Mucosa of stomach (tissue), 1 donor: ENCODE results near the gene PTHLH.

Experiments used
- H3K27me3 ChIP-seq: one replicate; pipeline ENCODE4 v1.7.0; 2013; ENCODE audit warnings: mild to moderate bottlenecking, low read length; ENCODE audit not compliant: control insufficient read depth, insufficient read depth
- H3K36me3 ChIP-seq: one replicate; pipeline ENCODE4 v1.7.0; 2013; ENCODE audit warnings: low read length; ENCODE audit not compliant: control insufficient read depth, insufficient read depth
- H3K4me1 ChIP-seq: one replicate; pipeline ENCODE4 v1.7.0; 2013; ENCODE audit warnings: mild to moderate bottlenecking, low read length; ENCODE audit not compliant: control insufficient read depth, insufficient read depth
- H3K4me3 ChIP-seq: one replicate; pipeline ENCODE4 v1.7.0; 2013; ENCODE audit warnings: low read length
- H3K9ac ChIP-seq: one replicate; pipeline ENCODE4 v1.7.0; 2013; ENCODE audit warnings: mild to moderate bottlenecking, low read length, moderate library complexity
- H3K9me3 ChIP-seq: one replicate; pipeline ENCODE4 v1.7.0; 2013; ENCODE audit warnings: mild to moderate bottlenecking, low read length, moderate library complexity; ENCODE audit not compliant: control insufficient read depth
- donor health status: Pancreatic carcinoma.

The PTHLH gene

DNA sequence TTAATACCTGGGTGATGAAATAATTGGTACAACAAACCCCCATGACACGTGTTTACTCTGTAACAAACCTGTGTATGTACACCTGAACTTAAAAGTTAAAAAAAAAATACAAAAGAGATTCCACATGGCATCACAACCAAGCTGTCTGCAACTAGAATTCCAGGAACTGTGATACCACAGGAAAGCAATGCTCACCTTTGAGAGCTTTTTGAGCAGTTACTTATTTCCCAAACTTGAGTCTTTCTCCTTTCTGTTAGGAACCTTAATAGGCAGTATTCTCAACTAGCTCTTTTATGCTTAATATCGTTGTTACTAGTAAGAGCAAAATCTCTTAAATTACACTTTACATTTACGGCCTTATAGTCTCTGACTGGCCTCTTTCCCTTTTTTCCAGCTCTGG lies 15.2 kb downstream of the PTHLH start:
- no peak overlapping the region for H3K4me3 ChIP-seq
- no peaks in the 10 kb centered on the region for H3K9me3 ChIP-seq
- peaks cover 5% of the 10 kb centered on the region for H3K27me3 ChIP-seq
- H3K36me3 ChIP-seq: no peaks in the 10 kb centered on the region
- H3K9ac ChIP-seq: no peak overlapping the region
- no peaks in the 10 kb centered on the region for H3K4me1 ChIP-seq

DNA sequence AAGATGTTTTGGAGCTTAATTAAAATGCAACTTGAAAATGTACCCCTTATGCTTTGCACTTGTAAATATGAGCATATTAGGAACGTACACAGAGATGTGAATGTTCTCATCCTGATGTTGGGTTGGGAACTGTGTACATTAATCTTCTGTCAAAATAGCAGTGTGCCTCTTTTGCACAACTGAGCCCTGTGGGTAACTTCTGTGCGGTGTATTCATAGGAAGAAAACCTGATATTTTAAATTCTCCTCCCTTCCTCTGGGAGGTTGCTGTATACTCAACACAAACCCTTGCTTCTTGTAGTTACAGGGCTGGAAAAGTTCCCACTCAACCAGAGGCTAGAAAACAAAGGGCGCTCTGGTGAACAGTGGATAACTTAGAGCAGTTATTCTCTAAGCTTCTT lies 18.7 kb downstream of the PTHLH start:
- Histone ChIP-seq H3K9ac (no peak overlapping the region), H3K36me3 (no peaks in the 10 kb centered on the region), H3K9me3 (no peaks in the 10 kb centered on the region), H3K4me1 (no peaks in the 10 kb centered on the region), H3K4me3 (no peak overlapping the region), H3K27me3 (peaks cover 4% of the 10 kb centered on the region)

DNA sequence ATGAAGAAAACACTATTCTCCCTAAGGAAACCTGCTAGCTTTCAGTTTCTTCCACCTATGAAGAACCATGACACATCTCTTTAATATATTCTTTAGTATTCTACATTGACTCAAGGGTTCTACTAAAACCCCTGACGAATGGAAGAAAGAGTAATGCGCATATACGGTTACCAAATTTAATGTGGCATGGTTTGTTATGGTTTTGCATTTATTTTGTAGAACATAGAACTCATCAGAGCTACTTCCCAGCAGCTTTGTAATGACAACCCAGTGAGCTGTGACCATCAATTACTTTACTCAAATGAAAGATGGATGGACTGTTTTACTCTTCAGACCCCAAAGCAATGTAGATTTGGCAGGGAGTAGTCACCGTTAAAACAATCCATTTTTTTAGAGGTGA lies 19.2 kb downstream of the PTHLH start:
- Histone ChIP-seq H3K27me3 (no peaks in the 10 kb centered on the region), H3K36me3 (no peaks in the 10 kb centered on the region), H3K9ac (no peak overlapping the region), H3K9me3 (no peaks in the 10 kb centered on the region), H3K4me3 (no peak overlapping the region), H3K4me1 (no peaks in the 10 kb centered on the region)

DNA sequence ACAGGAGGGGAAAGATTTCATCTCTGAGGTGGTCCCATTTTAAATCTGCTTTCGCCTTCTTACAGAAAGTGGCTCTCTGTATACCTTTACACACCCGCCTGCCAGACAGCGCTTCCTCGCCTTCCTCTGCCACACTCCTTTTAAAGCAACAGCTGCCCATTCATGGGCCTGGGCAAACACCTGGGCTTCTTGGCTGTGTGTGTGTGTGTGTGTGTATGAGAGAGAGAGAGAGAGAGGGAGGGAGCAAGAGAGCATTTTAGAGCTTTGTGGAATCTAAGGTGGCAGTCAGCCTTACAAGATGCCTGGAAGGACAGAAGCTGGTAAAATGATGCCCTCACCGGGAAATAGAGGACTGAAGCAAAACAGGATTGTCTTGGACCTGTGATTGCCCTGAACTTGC lies 20.0 kb downstream of the PTHLH start:
- no peaks in the 10 kb centered on the region for H3K36me3 ChIP-seq
- H3K9me3 ChIP-seq: no peaks in the 10 kb centered on the region
- H3K9ac ChIP-seq: no peak overlapping the region
- no peaks in the 10 kb centered on the region for H3K27me3 ChIP-seq
- H3K4me1 ChIP-seq: no peaks in the 10 kb centered on the region
- H3K4me3 ChIP-seq: no peak overlapping the region

DNA sequence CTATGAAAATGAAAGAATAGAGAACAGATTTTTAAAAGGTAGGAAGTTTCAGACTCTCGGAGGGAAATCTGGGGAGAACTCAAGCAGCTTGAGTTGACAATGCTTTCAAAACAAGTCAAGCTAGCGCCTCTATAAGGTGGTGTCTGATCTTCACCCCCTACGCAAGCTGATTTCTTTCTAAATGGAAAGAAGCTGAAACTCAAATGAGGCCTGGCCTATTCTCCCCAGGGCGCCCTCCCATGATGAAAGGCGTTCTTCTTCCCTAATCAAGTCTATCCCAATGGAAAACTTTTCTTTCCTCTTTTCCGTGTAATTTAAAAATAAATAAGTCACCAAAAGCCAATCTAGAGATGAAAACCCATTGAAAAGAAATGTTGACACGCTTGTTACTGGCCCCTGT lies 20.6 kb downstream of the PTHLH start:
- H3K9me3 ChIP-seq: no peaks in the 10 kb centered on the region
- H3K36me3 ChIP-seq: no peaks in the 10 kb centered on the region
- H3K4me1 ChIP-seq: no peaks in the 10 kb centered on the region
- H3K4me3 ChIP-seq: no peak overlapping the region
- H3K27me3 ChIP-seq: no peaks in the 10 kb centered on the region
- no peak overlapping the region for H3K9ac ChIP-seq

DNA sequence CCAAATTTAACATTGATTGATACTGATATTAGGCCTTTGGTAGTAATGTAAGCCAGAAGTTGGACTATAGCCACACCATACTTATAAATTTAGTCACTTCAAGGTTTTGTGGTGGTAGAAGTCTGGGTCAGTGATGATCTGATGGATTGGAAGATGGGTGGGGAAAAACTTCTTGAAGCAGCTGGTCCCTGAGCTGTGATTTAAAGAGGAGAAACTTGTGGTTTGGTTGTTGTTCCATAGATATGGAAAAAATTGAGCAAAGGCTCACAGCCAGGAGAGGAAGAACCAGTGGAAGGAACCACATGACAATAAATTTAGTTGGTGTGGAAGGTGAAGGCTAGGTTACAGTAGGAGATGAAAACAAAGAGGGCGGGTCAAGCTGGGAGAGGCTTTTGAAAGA lies 26.1 kb downstream of the PTHLH start:
- Histone ChIP-seq H3K9me3 (no peaks in the 10 kb centered on the region), H3K27me3 (no peaks in the 10 kb centered on the region), H3K4me3 (no peak overlapping the region), H3K9ac (no peak overlapping the region), H3K4me1 (no peaks in the 10 kb centered on the region), H3K36me3 (no peaks in the 10 kb centered on the region)

DNA sequence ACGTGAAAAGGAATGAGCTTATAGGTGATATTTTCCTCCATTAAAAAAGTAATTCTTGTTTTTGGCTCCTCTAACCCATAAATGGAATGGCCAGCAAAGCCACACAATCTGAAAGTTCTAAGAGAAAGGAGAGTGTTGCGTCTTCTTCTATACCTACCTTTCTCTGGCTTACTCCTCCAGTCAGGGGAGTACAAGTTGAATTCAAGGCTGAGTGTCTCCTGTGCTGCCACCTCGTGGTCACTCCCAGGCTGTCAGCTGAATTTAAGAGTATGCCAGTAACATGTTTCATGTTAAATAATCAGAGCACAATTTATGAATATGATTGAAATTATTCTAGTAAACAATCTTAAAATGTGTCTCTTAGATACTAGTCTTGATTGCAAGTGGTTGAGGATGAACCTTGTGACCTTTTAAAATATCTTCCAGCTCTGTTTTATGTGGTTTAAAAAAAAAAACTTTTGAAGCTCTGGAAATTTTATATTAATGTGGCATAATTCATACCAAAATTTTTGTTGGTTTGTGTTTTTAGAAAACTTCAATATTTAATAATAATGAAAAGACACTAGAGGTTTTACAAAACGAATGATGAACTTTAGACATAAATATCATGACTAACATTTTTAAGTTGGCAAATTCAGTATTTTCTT lies 31.7 kb downstream of the PTHLH start:
- no peak overlapping the region for H3K4me3 ChIP-seq
- no peaks in the 10 kb centered on the region for H3K36me3 ChIP-seq
- no peaks in the 10 kb centered on the region for H3K4me1 ChIP-seq
- H3K9me3 ChIP-seq: no peaks in the 10 kb centered on the region
- no peaks in the 10 kb centered on the region for H3K27me3 ChIP-seq
- H3K9ac ChIP-seq: no peak overlapping the region

DNA sequence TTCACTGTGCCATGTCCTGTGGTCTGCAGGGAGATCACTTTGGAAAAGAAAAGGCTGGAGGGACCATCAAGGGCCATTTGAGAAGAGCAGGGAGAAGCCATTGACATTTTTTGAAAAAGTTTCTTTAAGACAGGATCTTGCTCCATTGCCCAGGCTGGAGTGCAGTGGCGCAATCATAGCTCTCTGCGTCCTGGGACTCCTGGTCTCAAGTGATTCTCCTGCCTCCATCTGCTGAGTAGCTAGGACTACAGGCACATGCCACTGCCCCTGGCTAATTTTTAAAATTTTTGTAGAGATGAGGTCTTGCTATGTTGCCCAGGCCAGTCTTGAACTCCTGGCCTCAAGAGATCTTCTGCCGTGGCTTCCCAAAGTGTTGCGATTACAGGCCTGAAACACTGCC lies 32.3 kb downstream of the PTHLH start:
- no peaks in the 10 kb centered on the region for H3K9me3 ChIP-seq
- H3K4me3 ChIP-seq: no peak overlapping the region
- no peak overlapping the region for H3K9ac ChIP-seq
- no peaks in the 10 kb centered on the region for H3K27me3 ChIP-seq
- no peaks in the 10 kb centered on the region for H3K36me3 ChIP-seq
- H3K4me1 ChIP-seq: no peaks in the 10 kb centered on the region

DNA sequence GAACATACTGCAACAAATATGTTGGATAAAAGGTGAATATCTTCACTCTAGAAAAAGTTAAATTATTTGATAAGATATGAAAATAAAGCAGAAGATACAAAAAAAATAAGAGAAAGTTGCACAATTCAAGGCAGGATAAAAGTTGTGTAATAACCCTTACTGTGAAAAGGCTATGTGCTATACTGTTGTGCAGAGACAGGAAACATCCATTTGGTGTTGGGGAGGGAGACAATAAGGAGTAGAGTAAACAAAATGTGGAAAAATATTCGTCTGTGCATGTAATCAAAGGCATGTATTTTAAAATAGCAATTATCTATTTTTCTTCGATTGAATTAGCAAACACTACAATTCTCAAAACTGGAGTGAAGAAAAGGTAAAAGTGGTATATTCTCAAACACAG lies 34.8 kb downstream of the PTHLH start:
- Histone ChIP-seq H3K4me3 (no peak overlapping the region), H3K4me1 (no peaks in the 10 kb centered on the region), H3K36me3 (no peaks in the 10 kb centered on the region), H3K27me3 (no peaks in the 10 kb centered on the region), H3K9ac (no peak overlapping the region), H3K9me3 (no peaks in the 10 kb centered on the region)

DNA sequence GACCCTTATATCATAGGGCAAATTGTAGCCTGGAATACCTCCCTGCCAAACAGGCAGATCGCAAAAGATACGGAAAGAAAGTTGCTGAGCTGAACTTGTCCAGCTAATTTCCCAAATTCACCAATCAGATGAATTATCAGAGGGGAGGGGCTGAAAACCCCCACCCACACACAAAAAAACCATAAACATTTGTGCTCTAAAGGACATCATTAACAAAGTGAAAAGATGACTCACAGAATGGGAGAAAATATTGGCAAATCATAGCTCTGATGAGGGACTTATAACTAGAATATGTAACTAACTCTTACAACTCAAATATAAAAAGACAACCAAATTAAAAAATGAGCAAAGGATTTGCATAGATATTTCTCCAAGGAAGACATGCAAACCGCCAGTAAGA lies 36.3 kb downstream of the PTHLH start:
- Histone ChIP-seq H3K4me1 (no peaks in the 10 kb centered on the region), H3K4me3 (no peak overlapping the region), H3K27me3 (no peaks in the 10 kb centered on the region), H3K9ac (no peak overlapping the region), H3K36me3 (no peaks in the 10 kb centered on the region), H3K9me3 (no peaks in the 10 kb centered on the region)

DNA sequence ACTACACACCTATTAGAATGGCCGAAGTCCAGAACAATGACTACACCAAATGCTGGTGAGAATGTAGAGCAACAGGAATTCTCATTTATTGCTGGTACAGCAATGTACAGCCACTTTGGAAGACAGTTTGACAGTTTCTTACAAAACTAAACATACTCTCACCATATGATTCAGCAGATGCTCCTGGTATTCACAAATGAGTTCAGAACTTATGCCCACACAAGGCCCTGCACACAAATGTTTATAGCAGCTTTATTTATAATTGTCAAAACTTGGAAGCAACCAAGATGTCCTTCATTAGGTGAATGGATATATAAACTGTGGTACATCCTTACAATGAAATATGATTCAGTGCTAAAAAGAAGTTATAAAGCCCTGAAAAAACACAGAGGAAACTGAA lies 38.3 kb downstream of the PTHLH start:
- no peaks in the 10 kb centered on the region for H3K27me3 ChIP-seq
- H3K9me3 ChIP-seq: no peaks in the 10 kb centered on the region
- no peaks in the 10 kb centered on the region for H3K4me1 ChIP-seq
- no peak overlapping the region for H3K9ac ChIP-seq
- no peak overlapping the region for H3K4me3 ChIP-seq
- H3K36me3 ChIP-seq: no peaks in the 10 kb centered on the region

DNA sequence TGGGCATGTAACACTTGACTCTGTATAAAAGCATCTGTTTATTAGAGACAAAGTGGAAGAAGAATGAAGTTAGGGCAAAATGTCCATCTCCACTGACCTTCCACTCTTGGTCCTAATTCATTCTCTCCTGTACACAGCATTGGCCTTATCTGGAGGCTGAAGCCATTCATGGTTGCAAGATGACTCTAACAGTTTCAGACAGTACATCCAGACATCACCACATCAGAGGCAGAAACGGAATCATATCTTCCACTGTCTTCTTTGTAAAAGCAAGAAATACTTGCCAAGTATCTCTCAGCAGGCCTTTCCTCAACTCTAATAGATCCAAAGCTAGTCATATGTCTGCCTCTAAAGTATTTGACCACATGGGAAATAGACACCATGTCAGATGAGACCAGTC lies 41.1 kb downstream of the PTHLH start:
- no peaks in the 10 kb centered on the region for H3K36me3 ChIP-seq
- H3K4me1 ChIP-seq: no peaks in the 10 kb centered on the region
- H3K9ac ChIP-seq: no peak overlapping the region
- no peaks in the 10 kb centered on the region for H3K27me3 ChIP-seq
- no peak overlapping the region for H3K4me3 ChIP-seq
- H3K9me3 ChIP-seq: no peaks in the 10 kb centered on the region

DNA sequence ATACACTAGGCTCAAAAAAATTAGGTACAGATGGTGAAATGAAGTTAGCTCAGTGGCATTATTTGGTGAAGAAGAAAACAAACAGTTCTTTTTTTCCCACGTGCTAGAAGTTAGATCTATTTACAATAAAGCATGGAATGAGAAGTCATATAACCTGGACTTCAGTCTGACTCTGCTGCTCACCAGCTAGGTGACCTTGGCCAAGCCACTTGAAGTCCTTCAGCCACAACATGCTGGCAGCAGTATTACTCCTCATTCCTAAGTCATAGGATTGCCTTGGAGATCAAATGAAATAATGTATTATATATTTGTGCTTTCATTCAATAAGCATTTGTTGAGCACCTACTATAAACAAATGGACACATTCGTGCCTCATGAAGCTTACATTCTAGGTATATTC lies 45.2 kb downstream of the PTHLH start:
- H3K27me3 ChIP-seq: no peaks in the 10 kb centered on the region
- H3K9ac ChIP-seq: no peak overlapping the region

More for the DNA sequence above, 45.2 kb downstream of the PTHLH start:
- H3K36me3 ChIP-seq: no peaks in the 10 kb centered on the region
- H3K9me3 ChIP-seq: no peaks in the 10 kb centered on the region
- H3K4me1 ChIP-seq: no peaks in the 10 kb centered on the region
- H3K4me3 ChIP-seq: no peak overlapping the region
